HCT116 (cell line): ENCODE results near the gene LPAR2. TPM values are rescaled to one million over a fixed set of nuclear protein-coding genes. Genes with fewer than 3 reads are reported as not detected.

Source experiments
- ATAC-seq: fragments of 200-7000 bp; cut with Tn5 transposase; 2 replicates; pipeline ENCODE4 v1.9.1; 2020; ENCODE audit warnings: mild to moderate bottlenecking, moderate library complexity
- BruUV-seq: library from RNA; stranded (reverse); fragments of 400-500 nt; replicated peaks from 2 replicates; lab custom pipeline; 2021; lab: Mats Ljungman, UMichigan
- CTCF ChIA-PET: fragments of 300-600 bp; sonication (Branson Sonifier 250); formaldehyde crosslinking; loops from one replicate; lab custom pipeline; 2021; ENCODE audit warnings: antibody characterized with exemption; lab: Charles Lee
- POLR2A ChIA-PET: fragments of 300-600, 350-600 bp; sonication (Branson Sonifier 250); formaldehyde crosslinking; loops from one replicate; lab custom pipeline; 2021; ENCODE audit warnings: antibody characterized with exemption; lab: Charles Lee
- RAD21 ChIA-PET, 2 experiments: fragments of 300-600 bp; sonication (Branson Sonifier 250); formaldehyde crosslinking; loops; one replicate each; lab custom pipeline; 2023; ENCODE audit warnings: low total read pairs in 2 of 2; ENCODE audit not compliant: uncharacterized antibody in 2 of 2, unreplicated experiment in 2 of 2, low non-redundant PET in 1 of 2; lab: Charles Lee
- DNase-seq: peaks from one replicate; pipeline ENCODE4 v3.0.0-alpha.2; 2010; ENCODE audit warnings: low read depth, low spot score
- H2AFZ ChIP-seq: fragments of 200-600 bp; shearing (Covaris generic), sonication (generic); 2 replicates; pipeline ENCODE4 v1.6.1; 2017; ENCODE audit warnings: low read depth, mixed run types, mixed read lengths, antibody characterized with exemption, low read length; ENCODE audit not compliant: poor library complexity, severe bottlenecking
- H3K27ac ChIP-seq: 2 replicates; pipeline ENCODE4 v1.5.1; 2012; ENCODE audit warnings: low read depth, low read length
- H3K27me3 ChIP-seq: fragments of 200-600 bp; sonication (generic); 2 replicates; pipeline ENCODE4 v1.6.1; 2016; ENCODE audit warnings: mixed run types, low read length, mixed read lengths; ENCODE audit not compliant: insufficient read depth
- H3K36me3 ChIP-seq, 2 experiments: fragments of 200-500 bp in 1 of 2; fragments of 200-600 bp in 1 of 2; sonication (Bioruptor generic) in 1 of 2; sonication (generic) in 1 of 2; 2 replicates each; pipeline versions ENCODE4 v1.5.1 to v1.6.1; 2014 to 2016; ENCODE audit warnings: low read length in 2 of 2, inconsistent platforms in 1 of 2, mixed read lengths in 1 of 2, mixed run types in 1 of 2; ENCODE audit not compliant: insufficient read depth in 2 of 2, control insufficient read depth in 1 of 2
- H3K4me1 ChIP-seq, 2 experiments: fragments of 200-600 bp in 1 of 2; sonication (generic) in 1 of 2; 2 replicates each; pipeline versions ENCODE4 v1.5.1 to v1.6.1; 2012 to 2017; ENCODE audit warnings: low read length in 2 of 2, inconsistent platforms in 1 of 2, mild to moderate bottlenecking in 1 of 2, mixed read lengths in 1 of 2, mixed run types in 1 of 2, moderate library complexity in 1 of 2; ENCODE audit not compliant: insufficient read depth in 2 of 2, control insufficient read depth in 1 of 2
- H3K4me2 ChIP-seq: fragments of 200-600 bp; sonication (generic); 2 replicates; pipeline ENCODE4 v1.6.1; 2017; ENCODE audit warnings: mixed run types, low read length, mixed read lengths
- H3K4me3 ChIP-seq, 2 experiments: fragments of 200-600 bp in 1 of 2; sonication (generic) in 1 of 2; replicated peaks in 1 of 2; 2 replicates each; pipeline ENCODE4 v1.5.1; 2011 to 2016; ENCODE audit warnings: low read length in 2 of 2, control low read depth in 1 of 2, low read depth in 1 of 2, mild to moderate bottlenecking in 1 of 2, mixed read lengths in 1 of 2, mixed run types in 1 of 2
- H3K79me2 ChIP-seq: fragments of 200-600 bp; sonication (generic); 2 replicates; pipeline ENCODE4 v1.6.1; 2017; ENCODE audit warnings: mild to moderate bottlenecking, mixed run types, low read length, moderate library complexity, mixed read lengths; ENCODE audit not compliant: insufficient read depth
- H3K9ac ChIP-seq: fragments of 200-600 bp; sonication (generic); 2 replicates; pipeline ENCODE4 v1.6.1; 2016; ENCODE audit warnings: low read length, mixed read lengths
- H3K9me2 ChIP-seq: fragments of 200-600 bp; sonication (generic), shearing (Covaris generic); 2 replicates; pipeline ENCODE4 v1.6.1; 2017; ENCODE audit warnings: mixed run types, mild to moderate bottlenecking, moderate library complexity; ENCODE audit not compliant: insufficient read depth
- H3K9me3 ChIP-seq, 2 experiments: fragments of 200-500 bp in 1 of 2; fragments of 200-600 bp in 1 of 2; sonication (Bioruptor generic) in 1 of 2; sonication (generic) in 1 of 2; 2 replicates each; pipeline ENCODE4 v1.6.1; 2014 to 2017; ENCODE audit warnings: low read length in 2 of 2, mixed read lengths in 2 of 2, inconsistent platforms in 1 of 2, low read depth in 1 of 2, mild to moderate bottlenecking in 1 of 2, mixed run types in 1 of 2, moderate library complexity in 1 of 2; ENCODE audit not compliant: control insufficient read depth in 1 of 2, insufficient read depth in 1 of 2
- H4K20me1 ChIP-seq: fragments of 200-600 bp; sonication (generic), shearing (Covaris generic); 2 replicates; pipeline ENCODE4 v1.6.1; 2017; ENCODE audit warnings: mixed run types, mild to moderate bottlenecking, moderate library complexity; ENCODE audit not compliant: insufficient read depth
- ATF3 ChIP-seq: IDR thresholded peaks from 2 replicates; pipeline ENCODE4 v1.6.1; 2012
- CBX3 ChIP-seq: IDR thresholded peaks from 2 replicates; pipeline ENCODE4 v1.6.1; 2012; ENCODE audit warnings: low read depth
- EGR1 ChIP-seq: IDR thresholded peaks from 2 replicates; pipeline ENCODE4 v1.6.1; 2012; ENCODE audit warnings: low read depth
- FOSL1 ChIP-seq: IDR thresholded peaks from 2 replicates; pipeline ENCODE4 v1.6.1; 2012; ENCODE audit warnings: low read depth
- ZFX ChIP-seq: fragments of 450-650 bp; IDR thresholded peaks from 2 replicates; pipeline ENCODE4 v1.6.1; 2017
- intact Hi-C: fragments of 100-400 bp; cut with micrococcal nuclease; formaldehyde crosslinking; loops from 2 replicates; pipeline ENCODE4 v1.10.0; 2022
- total RNA-seq: library from RNA; stranded (reverse); gene quantifications from one replicate; pipeline ENCODE4 v1.2.1, GENCODE V29; 2021; ENCODE audit not compliant: unreplicated experiment
- TF ChIP-seq, protein P1 (sequence below): IDR thresholded peaks from 2 replicates; pipeline ENCODE4 v1.6.1; 2012
- TF ChIP-seq, protein P2 (sequence below): IDR thresholded peaks from 2 replicates; pipeline ENCODE4 v1.6.1; 2011; ENCODE audit warnings: mild to moderate bottlenecking, low read length, moderate library complexity; ENCODE audit not compliant: insufficient replicate concordance; ENCODE audit errors: extremely low read depth

The LPAR2 gene
- total RNA-seq, 1 experiment from 2014 or later, result 28.2 TPM

- BruUV-seq, result no TSS peak
- Histone ChIP-seq H3K9me2 (no peaks in the 10 kb centered on the region), H3K9ac (peak overlapping the region; percentile 92), H3K27me3 (no peaks in the 10 kb centered on the region), H3K36me3 (peaks cover 0 to 5% of the 10 kb centered on the region in 2 experiments; a peak in 1 of 4 replicates), H3K4me2 (peak overlapping the region; percentile 87), H3K9me3 (no peaks in the 10 kb centered on the region), H3K79me2 (peaks cover 46% of the 10 kb centered on the region), H3K4me3 (peak overlapping the region; percentile 85 to 88), H3K4me1 (peaks cover 10 to 14% of the 10 kb centered on the region in 2 experiments), H4K20me1 (no peaks in the 10 kb centered on the region), H2AFZ (no peak overlapping the region), H3K27ac (no peak overlapping the region)
- TF ChIP-seq CBX3 (no peak), ZFX (no peak), EGR1 (no peak), FOSL1 (no peak), ATF3 (no peak)
- TF ChIP-seq, protein P1, sequence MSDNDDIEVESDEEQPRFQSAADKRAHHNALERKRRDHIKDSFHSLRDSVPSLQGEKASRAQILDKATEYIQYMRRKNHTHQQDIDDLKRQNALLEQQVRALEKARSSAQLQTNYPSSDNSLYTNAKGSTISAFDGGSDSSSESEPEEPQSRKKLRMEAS, result no peak
- TF ChIP-seq, protein P2, sequence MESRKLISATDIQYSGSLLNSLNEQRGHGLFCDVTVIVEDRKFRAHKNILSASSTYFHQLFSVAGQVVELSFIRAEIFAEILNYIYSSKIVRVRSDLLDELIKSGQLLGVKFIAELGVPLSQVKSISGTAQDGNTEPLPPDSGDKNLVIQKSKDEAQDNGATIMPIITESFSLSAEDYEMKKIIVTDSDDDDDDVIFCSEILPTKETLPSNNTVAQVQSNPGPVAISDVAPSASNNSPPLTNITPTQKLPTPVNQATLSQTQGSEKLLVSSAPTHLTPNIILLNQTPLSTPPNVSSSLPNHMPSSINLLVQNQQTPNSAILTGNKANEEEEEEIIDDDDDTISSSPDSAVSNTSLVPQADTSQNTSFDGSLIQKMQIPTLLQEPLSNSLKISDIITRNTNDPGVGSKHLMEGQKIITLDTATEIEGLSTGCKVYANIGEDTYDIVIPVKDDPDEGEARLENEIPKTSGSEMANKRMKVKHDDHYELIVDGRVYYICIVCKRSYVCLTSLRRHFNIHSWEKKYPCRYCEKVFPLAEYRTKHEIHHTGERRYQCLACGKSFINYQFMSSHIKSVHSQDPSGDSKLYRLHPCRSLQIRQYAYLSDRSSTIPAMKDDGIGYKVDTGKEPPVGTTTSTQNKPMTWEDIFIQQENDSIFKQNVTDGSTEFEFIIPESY, result no peak
- DNase-seq (no peak), ATAC-seq (no peak)
- ChIA-PET CTCF (no interaction called here), RAD21 (no interaction called here), POLR2A (no interaction called here)
- intact Hi-C loops, result no loop called here
Observed at GRCh38 chr19:19670070-19670551, 42.1 kb upstream of the LPAR2 start.
